NCI-H526 (cell line): Measurements from ENCODE around the gene APBB2.

Experiments
- DNase-seq, 2 experiments: peaks; one replicate each; lab custom pipeline; 2025; lab: John Stamatoyannopoulos, UW

The APBB2 gene

DNA sequence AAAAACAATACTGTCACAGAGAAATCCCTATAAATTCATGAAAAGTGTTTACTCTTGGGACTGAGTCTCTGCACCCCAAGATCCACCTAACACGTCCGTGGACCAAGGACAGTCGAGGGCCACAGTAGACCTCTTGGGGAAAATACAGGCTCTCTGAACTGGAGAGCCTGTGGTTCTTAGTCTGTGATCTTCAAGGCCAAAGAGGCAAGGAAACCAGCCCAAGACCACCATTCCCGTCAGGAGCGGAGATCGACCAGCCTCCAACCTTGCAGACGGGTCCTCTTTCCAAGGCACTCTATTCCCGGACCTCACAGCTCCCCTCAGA lies 1.6 kb upstream of the APBB2 start:
- no peak for DNase-seq

GRCh38 chr4:41215155-41215554 lies 813 bp upstream of the APBB2 start:
- DNase-seq = peak in 1 of 2 experiments; percentile 33

GRCh38 chr4:41214825-41215146 lies 444 bp upstream of the APBB2 start:
- DNase-seq = no peak

- DNase-seq = peak; percentile 18 to 72
These were observed 662 bp downstream of the APBB2 start for GRCh38 chr4:41213625-41214135.

DNA sequence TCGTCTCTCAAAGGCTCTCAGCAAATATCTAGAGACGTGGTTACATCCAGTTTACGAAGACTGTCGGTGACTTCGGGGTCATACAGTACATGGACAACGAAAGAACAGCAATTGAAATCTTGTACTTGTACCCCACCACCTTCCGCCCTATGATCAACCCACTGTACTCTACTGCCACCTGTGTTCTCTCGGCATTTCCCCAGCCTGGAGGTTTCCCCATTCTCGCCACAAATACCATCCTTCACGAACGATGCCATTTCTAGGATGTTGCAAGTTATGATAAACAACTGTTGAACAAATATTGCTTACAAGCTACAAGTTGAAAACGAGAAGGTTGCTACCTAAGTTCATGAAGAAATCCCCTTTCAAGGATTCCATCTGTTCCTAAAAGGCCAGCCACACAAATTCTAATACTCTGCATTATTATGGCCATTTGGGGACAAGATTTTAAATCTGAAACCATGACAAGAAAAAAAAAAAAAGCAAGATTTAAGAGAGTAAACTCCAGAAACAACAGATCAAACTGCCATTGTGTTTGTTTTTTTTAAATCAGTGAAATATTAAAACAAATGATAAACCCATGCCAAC lies 1.6 kb downstream of the APBB2 start:
- DNase-seq = peak; percentile 71 to 84

GRCh38 chr4:41211951-41212615 lies 2.3 kb downstream of the APBB2 start:
- DNase-seq = no peak

DNA sequence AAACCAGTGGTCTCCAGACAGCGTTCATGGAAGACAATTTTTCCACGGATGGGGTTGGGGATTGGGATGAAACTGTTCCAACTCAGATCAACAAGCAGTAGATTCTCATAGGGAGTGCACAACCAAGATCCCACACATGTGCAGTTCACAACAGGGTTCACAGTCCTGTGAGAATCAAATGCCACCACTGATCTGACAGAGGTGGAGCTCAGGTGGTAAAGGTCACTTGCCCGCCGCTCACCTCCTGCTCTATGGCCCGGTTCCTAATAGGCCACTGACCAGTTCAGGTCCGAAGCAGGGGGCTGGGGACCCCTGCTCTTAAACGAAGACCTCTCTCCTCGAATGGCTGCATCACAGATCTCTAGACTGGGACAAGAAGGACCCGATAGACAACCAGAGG lies 4.4 kb downstream of the APBB2 start:
- DNase-seq = no peak

GRCh38 chr4:41209187-41209586 lies 5.2 kb downstream of the APBB2 start:
- DNase-seq = no peak

DNA sequence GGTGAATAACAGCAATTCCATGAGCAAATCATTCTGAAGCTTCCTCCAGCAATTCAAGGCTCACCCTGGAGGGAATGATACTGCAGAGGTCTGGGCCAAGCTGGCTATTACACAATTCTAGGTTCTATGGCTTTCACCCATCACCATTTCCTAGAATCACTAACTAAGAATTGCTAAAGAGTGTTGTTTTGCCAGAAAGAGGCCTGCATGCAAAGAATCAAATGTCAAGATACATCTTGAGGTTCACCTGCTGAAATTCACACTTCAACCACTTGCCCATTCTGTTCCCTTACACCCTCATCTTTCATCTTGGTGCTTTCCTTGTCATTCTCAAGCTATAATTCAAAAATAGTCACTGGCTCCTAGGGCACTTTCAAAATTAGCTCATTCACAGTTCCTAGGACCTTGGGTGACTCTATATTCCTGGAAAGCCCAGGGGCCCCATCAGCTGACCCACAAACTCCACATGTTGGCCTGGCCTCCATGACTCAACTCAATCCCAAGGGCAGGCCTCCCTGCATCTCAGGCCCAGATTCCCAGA lies 7.0 kb downstream of the APBB2 start:
- DNase-seq = no peak

DNA sequence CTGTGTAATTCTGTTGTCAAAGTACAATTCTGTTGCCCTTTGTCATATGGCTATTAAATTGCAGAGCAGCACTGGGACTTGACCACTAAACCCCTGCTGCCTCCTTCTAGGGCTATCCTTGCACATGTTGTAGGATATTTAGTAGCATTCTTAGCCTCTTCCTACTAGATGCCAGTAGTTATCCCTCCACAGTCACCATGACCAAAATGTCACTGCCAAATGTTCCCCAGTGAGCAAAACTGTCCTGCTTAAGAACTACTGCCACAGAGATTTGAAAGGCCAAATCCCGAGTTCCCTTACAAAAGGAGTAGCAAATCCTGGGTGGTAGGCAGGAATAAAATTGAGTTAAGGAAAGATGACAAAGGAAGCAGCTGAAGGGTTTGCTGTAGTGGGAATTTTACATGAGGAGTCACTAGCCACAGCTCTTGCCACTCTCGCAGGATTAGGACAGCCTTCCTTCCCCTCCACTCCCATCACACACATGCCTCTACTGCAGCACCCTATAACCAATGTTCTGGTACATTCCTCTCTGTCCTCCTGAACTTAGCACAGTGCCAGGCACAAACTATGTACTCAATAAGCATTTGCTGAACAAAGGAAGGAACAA lies 8.4 kb downstream of the APBB2 start:
- no peak for DNase-seq

DNA sequence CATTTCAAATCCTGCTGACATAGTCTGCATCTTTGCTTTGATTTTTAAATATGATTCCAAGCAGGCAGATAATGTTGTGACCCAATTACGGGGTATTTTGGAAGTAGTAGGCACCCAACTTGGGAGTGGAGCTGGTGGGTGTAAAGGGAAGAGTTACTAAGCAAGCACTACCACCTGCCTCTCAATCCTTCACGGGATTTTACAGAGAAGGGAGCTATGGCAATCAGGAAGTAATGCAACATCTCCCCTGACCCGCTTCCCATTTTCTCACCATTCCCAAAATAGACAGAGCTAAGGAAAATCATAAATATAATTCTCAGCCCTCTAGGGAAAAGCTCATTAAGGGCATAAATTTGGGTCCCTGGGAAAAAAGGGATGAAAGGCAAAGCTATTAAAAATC lies 9.2 kb downstream of the APBB2 start:
- DNase-seq = no peak

GRCh38 chr4:41204400-41204978 lies 9.9 kb downstream of the APBB2 start:
- DNase-seq = no peak

DNA sequence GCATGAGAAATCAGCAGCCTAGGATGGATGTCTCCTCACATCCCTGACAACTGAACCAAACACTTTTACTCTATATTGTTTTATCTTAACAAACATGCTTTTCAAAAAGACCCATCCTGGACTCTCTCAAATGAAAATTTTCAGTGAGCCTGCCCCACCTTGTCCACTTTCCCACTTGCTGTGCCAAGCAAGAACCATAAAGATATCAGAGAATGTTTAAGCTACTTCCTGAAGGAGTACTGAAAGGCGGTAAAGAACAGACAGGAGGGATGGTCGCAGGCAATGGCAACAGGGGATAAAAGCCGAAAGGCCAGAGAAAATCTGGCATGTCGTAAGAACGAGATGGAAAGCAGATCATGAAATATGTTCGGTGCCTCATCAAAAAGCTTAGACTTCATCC lies 10.5 kb downstream of the APBB2 start:
- no peak for DNase-seq

- DNase-seq = no peak
These were observed 11.3 kb downstream of the APBB2 start for GRCh38 chr4:41202820-41203568.

DNA sequence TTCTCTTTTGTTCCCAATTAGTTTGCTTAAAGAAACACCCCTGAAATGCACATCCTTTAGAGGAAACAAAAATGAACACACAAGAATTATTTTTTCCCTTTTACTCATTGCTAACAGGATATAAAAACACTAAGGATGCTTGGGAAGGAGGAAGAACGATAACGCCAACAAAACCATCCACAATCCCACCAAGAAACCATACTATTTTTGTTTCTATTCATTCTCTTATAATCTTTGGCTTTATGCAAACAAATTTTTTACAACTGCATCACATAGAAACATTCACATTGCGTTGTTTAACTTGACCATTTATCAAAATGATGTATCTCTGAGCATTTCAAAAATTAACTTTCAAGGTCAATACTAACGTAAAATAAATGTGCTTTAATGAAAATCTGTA lies 12.0 kb downstream of the APBB2 start:
- DNase-seq = no peak

GRCh38 chr4:41200486-41201017 lies 13.8 kb downstream of the APBB2 start:
- peak in 1 of 2 experiments; percentile 24 for DNase-seq

GRCh38 chr4:41199788-41200187 lies 14.6 kb downstream of the APBB2 start:
- no peak for DNase-seq

DNA sequence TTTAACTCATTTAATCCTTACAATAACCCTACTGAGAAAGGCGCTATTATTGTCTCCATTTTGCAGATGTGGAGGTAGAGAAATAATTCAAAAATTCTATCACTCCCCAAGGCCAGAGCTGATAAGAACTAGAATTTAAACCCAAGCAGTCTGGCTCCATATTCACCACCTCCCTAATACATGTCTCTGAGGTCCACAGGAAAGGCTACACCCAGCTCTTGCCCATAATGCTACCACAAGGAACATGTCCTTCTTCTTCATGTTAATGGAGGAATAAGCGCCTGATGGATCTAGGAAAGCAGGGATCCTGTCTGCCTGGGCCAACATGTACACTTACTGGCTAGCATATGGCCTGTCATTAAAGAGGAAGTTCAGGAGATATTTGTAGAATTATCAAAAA lies 16.3 kb downstream of the APBB2 start:
- no peak for DNase-seq

- DNase-seq = no peak
These were observed 16.8 kb downstream of the APBB2 start for GRCh38 chr4:41197495-41197894.

DNA sequence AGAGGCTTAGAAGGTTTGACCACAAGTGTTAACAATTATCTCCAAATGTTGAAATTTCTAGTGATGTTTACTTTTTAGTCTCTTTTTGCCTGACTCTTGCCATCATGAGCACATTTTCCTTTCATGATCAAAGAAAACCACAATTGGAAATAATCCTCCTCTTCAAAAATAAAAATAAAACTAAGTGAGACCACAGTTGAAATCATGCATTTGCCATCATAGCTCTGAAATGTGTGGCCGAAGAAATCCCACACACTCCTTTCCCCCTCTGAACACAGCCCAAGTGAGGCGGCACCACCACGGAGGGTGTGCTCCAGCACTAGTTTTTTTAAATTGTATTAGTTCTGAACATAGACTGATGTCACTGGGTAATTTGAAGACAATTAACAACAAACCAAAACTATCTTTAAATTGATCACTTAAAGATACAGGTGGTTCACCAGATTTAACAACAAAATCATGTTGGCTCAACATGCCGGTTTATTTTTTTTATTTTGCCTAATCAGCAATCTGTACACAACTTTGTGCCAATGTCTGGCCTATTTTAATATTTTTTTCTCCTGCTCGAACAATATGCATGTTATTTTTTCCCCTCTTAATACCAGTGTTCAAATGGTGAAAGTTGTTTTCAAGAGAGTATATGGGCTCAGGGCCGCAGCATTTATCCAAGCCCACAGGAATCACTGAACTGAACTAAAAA lies 17.6 kb downstream of the APBB2 start:
- no peak for DNase-seq

DNA sequence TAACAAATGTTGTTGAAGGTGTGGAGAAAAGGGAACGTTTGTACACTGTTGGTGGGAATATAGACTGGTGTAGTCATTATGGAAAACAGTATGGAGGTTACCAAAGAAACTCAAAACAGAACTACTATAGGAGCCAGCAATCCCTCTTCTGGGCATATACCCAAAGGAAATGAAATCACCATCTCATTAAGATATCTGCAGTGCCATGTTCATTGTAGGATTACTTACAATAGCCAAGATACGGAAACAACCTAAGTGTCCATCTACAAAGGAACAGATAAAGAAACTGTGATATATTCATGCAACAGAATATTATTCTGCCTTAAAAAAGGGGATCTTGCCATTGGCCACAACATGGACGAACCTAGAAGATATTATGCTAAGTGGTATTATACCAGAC lies 22.2 kb downstream of the APBB2 start:
- no peak for DNase-seq

GRCh38 chr4:41189666-41190065 lies 24.7 kb downstream of the APBB2 start:
- DNase-seq = no peak
